T-helper 1 cell (primary cell): ENCODE data around the gene TAF11L3.
"Not testable (repeated sequence)": the region's sequence is repeated elsewhere in the genome, so short reads cannot be mapped to it uniquely, and the experiment has no call there.

ENCODE experiments used
- DNase-seq, 5 donors: peaks; one replicate each; pipeline ENCODE4 v3.0.0-alpha.2; 2012 to 2020
- total RNA-seq, 4 donors: gene quantifications; one replicate each; lab custom pipeline; 2026; lab: John Stamatoyannopoulos, UW

Gene TAF11L3
- 0 reads per million in 4 donors for total RNA-seq

DNA sequence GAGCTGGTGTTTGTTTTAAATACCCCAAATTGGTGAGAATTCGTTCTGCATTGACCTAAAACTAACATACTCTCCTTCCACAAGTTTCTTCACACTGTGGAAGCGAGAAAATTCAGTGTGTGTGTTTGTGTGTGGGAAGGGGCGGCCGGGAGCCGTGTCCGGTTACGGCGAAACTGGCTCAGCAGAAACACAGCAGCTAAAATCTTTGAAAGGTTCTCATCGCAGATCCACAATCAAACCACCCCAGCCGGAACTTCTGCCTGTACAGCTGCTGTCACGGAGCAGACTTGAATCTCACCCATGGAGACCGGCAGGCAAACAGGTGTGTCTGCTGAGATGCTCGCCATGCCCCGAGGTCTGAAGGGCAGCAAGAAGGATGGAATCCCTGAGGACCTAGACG is at the start of gene TAF11L3:
Gene TAF11L3, plus strand, starts transcription at position 301 of the 400 bp plus-strand sequence.
- not testable (repeated sequence) for DNase-seq

DNA sequence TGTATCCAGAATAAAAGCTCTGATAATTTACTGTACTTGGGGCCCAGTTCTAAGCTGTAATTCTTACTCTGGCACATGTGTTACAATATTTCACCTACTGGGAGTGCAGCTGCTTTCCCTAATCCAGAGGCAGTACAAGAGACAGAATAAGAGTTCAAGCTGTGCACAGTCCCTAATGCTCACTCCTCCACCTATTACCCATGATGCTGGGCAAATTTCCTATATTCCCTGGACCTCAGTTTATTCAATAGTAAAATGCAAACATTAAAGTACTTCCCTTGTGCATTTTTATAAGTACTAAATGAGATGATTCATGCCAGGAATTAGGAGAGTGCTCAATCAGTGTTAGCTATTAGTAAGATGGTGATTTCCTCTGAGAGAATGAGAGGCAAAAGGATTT is 48.1 kb upstream of the TAF11L3 start:
- DNase-seq: no peak

DNA sequence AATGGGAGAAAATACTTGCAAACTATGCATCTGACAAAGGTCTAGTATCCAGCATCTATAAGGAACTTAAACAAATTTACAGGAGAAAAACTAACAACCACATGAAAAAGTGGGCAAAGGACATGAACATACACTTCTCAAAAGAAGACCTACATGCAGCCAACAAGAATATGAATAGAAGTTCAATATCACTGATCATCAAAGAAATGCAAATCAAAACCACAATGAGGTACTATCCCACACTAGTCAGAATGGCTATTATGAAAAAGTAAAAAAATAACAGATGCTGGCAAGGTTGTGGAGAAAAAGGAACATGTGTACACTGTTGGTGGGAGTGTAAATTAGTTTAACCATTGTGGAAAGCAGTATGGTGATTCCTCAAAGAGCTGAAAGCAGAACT is 43.1 kb upstream of the TAF11L3 start:
- not testable (repeated sequence) for DNase-seq

DNA sequence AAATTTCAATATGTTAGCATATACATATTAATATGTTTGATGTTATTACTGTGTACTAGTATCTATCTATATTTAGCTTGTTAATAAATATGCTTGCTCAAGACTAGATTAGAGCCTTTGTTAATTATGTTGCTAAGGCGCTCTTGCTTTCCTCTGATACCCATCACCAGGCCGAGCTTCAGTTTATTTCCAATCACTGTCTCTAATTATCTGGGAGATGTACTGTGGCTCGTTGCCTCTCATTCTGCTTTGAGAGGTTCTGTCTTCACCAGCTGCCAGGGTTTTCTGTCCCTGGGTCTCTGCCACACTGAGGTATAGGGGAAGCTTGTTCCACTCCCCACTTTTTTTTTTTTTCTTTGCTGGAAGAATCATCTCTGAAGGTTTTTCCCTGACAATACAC is 41.1 kb upstream of the TAF11L3 start:
- no peak for DNase-seq

DNA sequence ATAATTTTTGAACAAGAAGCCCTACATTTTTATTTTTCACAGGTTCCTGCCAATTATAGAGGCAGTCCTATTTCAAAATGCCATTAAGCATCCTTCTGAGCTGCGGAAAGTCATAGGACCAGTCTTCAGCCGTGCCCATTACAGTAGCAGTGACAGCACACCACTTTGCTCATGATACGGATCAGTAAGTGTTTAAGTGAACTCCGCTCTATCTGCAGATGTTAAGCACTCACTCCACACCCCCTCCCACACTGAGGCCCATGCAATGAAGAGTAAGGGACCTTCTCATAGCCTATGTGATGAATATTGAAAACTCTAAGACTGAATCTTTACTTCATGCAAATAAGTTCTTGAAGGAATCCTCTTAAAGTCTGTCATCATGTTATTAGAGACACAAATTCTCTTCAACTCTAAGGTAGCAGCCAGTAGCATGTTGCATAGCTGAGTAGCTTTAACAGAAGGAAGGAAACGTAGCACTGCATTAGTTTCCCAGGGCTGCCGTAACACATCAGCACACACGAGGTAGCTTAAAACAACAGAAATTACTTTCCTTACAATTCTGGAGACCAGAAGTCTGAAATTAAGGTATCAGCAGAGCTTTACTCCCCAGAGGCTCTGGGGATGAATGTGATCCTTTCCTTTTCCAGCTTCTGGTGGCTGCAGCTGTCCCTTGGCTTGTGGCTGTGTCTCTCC is 40.4 kb upstream of the TAF11L3 start:
- DNase-seq: no peak

DNA sequence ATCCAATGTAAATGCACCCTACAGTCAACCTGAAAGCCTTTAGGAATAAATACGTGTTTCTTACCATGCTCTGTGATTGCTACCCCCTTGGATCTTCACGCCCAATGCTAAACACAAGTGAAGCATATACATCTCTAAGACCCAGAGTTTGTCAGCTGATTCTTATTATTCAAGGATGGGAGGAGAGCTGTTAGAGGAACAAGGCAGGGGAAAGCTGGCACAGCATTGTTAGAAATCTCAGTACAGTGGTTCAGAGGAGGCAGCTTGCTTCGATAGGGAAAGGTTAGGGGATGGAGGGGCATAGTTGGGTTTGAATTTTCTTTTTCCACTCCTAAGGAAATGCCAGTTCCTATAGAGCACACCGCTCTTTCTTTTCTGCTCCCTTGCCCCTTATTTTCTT is 36.8 kb upstream of the TAF11L3 start:
- no peak for DNase-seq

DNA sequence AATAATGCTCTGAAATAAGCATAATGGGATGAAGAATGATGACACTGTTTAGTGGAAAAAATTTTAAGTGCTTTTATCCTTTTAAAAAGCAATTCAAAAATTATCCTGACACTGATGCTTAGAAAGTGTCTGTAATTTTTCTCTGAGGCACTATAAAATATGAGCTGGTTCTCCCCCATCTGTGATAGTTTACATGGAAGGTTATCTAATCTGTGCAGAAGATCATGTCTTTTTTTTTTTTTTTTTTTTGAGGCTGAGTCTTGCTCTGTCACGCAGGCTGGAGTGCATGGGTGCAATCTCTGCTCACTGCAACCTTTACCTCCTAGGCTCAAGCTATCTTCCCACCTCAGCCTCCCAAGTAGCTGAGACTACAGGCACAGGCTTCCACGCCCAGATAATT is 35.4 kb upstream of the TAF11L3 start:
- DNase-seq: no peak

DNA sequence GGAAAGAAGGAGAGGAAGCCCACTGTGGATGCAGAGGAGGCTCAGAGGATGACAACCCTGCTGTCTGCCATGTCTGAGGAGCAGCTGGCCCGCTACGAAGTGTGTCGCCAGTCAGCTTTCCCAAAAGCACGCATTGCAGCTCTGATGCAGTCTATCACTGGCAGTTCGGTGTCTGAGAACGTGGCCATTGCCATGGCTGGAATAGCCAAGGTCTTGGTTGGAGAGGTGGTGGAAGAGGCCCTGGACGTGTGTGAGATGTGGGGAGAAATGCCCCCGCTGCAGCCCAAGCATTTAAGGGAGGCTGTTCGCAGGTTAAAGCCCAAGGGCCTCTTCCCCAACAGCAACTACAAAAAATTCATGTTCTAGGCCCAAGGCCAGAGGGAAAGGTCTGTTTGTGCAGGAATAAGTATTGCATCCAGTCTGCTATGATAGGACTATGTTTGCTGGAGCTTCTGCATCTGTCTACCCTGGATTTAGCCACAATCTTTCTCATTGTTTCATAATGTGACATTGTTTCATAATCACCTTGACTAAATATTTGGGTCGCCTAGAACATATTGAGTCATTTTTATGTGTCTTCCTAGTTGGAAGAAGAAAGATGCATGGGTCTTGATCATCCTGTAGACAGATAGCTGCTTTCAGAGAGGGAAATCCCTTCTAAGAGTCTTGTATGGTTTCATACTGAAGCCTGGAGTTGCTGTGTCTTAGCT is 31.5 kb upstream of the TAF11L3 start:
- not testable (repeated sequence) for DNase-seq

DNA sequence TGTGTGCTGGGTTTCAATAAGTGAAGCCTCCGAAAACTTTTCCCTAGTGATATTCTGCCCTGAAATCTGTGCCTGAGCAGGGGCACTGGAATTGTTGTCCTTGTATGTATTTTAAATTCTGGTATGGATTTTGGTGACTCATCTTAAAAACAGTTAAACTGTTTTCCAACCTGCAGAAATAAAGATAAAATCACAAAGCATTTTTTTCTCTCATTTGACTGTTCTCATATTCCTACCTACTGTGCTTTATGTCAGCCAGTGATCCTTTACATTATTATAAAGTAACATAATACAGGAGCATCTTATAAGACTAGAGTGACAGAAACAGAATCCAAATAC is 31.0 kb upstream of the TAF11L3 start:
- no peak for DNase-seq

DNA sequence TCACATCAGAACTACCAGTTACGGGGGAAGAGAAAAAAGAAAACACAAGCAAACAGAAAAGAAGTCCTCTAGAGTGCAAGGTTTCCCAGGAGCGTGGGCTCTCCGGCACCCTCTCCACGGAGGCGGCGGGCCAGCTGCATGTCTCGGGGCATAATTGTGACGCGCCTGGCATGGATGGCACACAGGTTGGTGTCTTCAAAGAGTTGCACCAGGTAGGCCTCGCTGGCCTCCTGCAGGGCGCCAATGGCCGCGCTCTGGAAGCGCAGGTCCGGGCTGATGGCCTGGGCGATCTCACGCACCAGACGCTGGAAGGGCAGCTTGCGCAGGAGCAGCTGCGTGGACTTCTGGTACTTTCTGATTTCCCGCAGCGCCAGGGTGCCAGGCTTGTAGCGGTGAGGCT is 26.9 kb upstream of the TAF11L3 start:
- DNase-seq: not testable (repeated sequence)

DNA sequence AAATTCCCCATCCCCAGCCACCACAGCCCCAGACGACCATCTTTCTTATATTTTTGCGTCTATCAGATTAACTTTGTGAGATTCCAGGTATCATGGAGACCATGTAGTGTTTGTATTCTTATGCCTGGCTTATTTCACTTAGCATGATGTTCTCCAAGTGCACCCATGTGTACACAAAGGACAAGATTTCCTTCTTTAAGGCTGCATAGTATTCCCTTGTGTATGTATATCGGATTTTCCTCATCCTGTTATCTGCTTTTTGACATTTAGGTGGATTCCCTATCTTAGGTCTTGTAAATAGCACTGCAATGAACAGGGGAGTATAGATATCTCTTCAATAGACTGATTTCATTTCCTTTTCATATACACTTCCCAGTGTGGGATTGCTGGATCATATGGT is 25.4 kb upstream of the TAF11L3 start:
- no peak for DNase-seq

DNA sequence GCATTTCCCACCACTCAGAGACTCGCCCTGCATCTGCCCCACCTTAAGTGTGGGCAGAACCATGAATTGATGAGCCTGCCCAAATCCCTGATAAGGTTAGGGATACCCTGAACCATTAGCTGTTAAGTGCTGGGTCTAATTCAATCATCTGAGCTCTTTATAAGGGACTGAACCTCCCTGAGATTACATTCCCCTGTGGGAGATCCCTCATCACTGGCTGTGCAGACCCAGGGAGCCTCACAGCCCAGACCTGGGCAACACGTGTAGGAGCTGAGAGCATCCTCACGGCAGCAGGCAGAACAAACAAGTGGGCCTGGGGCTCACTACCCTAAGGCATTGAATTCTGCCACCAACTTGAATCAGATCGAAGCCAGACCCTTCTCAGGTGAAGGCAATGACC is 20.7 kb upstream of the TAF11L3 start:
- no peak for DNase-seq

DNA sequence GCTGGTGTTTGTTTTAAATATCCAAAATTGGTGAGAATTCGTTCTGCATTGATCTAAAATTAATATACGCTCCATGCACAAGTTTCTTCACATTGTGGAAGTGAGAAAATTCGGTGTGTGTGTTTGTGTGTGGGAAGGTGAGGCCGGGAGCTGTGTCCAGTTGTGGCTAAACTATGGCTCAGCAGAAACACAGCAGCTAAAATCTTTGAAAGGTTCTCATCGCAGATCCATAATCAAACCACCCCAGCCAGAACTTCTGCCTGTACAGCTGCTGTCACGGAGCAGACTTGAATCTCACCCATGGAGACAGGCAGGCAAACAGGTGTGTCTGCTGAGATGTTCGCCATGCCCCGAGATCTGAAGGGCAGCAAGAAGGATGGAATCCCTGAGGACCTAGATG is 20.2 kb upstream of the TAF11L3 start, which contains the start of gene TAF11L2:
Gene TAF11L2, plus strand, starts transcription at position 301 of the 400 bp plus-strand sequence.
- DNase-seq: not testable (repeated sequence)

DNA sequence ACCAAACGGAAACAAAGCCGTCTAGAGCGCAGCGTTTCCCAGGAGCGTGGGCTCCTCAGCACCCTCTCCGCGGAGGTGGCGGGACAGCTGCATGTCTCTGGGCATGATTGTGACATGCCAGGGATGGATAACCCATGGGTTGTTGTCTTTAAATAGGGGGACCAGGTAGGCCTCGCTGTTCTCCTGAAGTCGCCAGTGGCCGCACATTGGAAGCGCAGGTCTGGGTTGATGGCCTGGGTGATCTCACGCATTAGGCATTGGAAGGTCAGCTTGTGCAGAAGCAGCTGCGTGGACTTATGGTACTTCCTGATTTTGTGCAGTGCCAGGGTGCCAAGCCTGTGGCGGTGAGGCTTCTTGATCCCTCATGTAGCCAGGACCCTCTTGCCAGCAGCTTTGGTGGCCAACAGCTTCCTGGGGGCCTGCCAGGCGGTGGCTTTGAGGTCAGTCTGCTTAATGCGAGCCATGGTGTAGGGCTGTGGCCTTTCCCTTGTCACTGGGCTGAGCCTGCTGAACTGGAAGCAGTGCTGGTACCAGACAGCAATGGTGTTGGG is 6.3 kb upstream of the TAF11L3 start:
- DNase-seq: no peak

DNA sequence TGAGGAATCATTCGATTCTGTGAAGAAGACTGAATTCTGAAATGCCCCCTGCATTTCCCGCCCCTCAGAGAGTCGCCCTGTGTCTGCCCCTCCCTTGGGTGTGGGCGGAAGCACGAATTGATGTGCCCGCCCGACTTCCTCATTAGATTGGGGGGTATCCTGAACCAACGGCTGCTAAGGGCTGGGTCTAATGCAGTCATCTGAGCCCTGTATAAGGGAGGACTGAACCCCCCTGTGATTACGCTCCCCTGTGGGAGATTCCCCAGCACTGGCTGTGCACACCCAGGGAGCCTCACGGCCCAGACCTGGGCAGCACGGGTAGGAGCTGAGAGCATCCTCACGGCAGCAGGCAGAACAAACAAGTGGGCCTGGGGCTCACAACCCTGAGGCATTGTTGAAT is 641 bp upstream of the TAF11L3 start:
- peak in 2 of 5 donors; percentile 2 to 16 for DNase-seq

DNA sequence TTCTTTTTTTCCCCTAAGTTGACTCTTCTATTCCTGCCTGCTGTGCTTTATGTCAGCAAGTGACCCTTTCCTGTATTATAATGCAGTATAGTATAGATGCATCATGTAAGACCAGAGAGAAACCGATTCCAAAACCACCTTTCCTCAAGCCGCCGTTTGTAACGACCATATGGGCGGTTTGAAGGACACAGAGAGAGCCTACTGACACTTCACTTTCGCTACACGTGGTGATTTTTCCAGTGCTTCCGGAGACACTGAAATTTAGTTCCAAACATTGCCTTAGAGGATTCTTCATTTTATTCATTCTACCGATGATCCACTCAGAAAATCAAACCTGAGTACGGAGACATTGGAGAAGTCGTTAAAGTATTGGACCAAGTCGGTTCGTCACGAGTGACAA is 1.3 kb downstream of the TAF11L3 start:
- DNase-seq: not testable (repeated sequence)

DNA sequence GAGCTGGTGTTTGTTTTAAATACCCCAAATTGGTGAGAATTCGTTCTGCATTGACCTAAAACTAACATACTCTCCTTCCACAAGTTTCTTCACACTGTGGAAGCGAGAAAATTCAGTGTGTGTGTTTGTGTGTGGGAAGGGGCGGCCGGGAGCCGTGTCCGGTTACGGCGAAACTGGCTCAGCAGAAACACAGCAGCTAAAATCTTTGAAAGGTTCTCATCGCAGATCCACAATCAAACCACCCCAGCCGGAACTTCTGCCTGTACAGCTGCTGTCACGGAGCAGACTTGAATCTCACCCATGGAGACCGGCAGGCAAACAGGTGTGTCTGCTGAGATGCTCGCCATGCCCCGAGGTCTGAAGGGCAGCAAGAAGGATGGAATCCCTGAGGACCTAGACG is 3.3 kb downstream of the TAF11L3 start, which contains the start of gene TAF11L4:
Gene TAF11L4, plus strand, starts transcription at position 301 of the 400 bp plus-strand sequence.
- DNase-seq: not testable (repeated sequence)

DNA sequence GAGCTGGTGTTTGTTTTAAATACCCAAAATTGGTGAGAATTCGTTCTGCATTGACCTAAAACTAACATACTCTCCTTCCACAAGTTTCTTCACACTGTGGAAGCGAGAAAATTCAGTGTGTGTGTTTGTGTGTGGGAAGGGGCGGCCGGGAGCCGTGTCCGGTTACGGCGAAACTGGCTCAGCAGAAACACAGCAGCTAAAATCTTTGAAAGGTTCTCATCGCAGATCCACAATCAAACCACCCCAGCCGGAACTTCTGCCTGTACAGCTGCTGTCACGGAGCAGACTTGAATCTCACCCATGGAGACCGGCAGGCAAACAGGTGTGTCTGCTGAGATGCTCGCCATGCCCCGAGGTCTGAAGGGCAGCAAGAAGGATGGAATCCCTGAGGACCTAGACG is 6.8 kb downstream of the TAF11L3 start, which contains the start of gene TAF11L5:
Gene TAF11L5, plus strand, starts transcription at position 301 of the 400 bp plus-strand sequence.
- DNase-seq: not testable (repeated sequence)

DNA sequence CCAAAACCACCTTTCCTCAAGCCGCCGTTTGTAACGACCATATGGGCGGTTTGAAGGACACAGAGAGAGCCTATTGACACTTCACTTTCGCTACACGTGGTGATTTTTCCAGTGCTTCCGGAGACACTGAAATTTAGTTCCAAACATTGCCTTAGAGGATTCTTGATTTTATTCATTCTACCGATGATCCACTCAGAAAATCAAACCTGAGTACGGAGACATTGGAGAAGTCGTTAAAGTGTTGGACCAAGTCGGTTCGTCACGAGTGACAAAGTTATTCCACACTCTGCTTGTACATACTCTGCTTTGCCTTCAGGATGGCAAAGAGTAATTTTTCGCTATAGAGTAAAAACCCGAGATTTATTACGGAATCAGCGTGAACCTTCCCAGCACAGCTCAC is 8.3 kb downstream of the TAF11L3 start:
- DNase-seq: peak in 2 of 5 donors; percentile 5 to 16

DNA sequence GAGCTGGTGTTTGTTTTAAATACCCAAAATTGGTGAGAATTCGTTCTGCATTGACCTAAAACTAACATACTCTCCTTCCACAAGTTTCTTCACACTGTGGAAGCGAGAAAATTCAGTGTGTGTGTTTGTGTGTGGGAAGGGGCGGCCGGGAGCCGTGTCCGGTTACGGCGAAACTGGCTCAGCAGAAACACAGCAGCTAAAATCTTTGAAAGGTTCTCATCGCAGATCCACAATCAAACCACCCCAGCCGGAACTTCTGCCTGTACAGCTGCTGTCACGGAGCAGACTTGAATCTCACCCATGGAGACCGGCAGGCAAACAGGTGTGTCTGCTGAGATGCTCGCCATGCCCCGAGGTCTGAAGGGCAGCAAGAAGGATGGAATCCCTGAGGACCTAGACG is 10.2 kb downstream of the TAF11L3 start, which contains the start of gene TAF11L6:
Gene TAF11L6, plus strand, starts transcription at position 301 of the 400 bp plus-strand sequence.
- DNase-seq: not testable (repeated sequence)
